Midbrain (tissue), 1 donor: ENCODE data around the gene KLHL28.

Source experiments
- DNase-seq: peaks from one replicate; lab custom pipeline; 2025; lab: John Stamatoyannopoulos, UW

KLHL28 gene, protein sequence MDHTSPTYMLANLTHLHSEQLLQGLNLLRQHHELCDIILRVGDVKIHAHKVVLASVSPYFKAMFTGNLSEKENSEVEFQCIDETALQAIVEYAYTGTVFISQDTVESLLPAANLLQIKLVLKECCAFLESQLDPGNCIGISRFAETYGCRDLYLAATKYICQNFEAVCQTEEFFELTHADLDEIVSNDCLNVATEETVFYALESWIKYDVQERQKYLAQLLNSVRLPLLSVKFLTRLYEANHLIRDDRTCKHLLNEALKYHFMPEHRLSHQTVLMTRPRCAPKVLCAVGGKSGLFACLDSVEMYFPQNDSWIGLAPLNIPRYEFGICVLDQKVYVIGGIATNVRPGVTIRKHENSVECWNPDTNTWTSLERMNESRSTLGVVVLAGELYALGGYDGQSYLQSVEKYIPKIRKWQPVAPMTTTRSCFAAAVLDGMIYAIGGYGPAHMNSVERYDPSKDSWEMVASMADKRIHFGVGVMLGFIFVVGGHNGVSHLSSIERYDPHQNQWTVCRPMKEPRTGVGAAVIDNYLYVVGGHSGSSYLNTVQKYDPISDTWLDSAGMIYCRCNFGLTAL

DNA sequence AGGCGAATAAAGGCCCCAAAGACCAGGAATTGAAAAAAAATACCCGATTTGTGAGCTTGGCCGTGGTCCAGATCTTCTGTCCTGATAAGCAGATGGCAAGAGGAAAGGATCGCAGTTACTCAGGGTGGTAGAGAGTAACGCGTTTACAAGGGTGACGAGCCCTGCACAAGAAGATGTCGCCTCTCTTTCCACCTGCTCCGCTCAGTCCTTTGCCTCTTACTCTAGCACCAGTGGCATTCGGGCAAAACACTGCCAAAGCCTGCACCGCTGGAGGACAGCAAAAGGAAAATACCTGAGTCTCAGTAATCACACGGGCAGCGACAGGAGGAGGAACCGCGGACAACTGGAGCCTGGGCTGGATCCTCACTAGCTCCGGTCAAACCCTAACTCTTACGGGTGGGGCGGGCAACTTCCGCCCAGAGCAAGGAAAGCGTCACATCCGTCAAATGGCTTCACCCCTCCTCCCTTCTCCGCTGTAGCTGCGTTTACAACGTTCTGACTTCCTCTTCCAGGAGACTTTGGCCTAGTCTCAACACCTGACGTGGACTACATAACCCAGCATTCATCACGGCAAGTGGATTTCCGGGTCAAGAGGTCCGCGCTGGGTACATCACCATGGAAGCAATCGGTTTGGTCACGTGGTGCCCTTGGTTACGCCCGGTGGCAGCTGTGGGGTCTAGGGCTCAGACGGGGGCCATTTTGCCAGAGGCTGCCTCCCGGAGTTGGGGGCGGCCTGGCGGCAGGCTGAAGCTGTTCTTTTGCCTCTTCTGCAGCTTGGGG lies at the start of gene KLHL28, which contains the start of gene TOGARAM1:
KLHL28 (minus strand) TSS at position 394 of the 780 bp plus-strand sequence. CDS start 16,019 bp downstream, outside the sequence.
TOGARAM1 (plus strand) TSS at position 637 of the 780 bp plus-strand sequence. CDS start 232 bp downstream, outside the sequence.
- peak; percentile 100 for DNase-seq

DNA sequence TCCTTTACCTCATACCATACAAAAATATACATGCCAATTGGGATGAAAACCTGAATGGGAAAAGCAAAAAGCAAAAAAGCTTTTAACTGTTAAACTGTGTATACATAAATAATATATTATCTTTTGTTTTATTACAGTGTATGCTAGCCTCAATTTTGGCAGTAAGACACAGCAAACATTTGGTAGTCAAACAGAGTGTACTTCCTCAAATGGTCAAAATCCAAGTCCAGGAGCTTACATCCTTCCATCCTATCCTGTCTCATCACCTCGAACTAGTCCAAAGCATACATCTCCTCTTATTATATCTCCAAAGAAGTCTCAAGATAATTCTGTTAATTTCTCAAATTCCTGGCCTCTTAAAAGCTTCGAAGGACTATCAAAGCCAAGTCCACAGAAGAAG lies 42.2 kb upstream of the KLHL28 start:
- no peak for DNase-seq

DNA sequence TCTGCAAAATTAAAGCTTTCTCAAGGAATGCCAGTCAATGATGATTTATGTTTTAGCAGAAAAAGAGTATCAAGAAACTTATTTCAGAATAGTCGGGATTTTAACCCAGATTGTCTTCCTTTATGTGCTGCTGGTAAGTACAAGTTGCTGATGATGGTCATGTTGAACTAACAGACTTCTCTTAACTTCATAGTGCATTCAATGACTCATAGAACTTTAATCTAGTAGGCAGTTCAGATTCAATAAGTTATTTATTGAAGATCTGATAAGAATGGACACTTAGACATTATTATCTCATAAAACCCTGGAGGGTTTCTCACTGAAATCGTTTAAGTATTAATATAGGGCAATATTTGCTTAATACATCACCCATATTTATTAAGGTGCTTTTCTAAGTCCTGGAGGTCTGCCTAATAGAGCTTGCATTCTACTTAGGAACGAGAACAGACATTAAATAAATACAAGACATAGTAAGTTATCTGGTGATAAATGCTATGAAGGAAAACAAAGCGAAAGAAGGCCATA lies 34.1 kb upstream of the KLHL28 start:
- DNase-seq = no peak

DNA sequence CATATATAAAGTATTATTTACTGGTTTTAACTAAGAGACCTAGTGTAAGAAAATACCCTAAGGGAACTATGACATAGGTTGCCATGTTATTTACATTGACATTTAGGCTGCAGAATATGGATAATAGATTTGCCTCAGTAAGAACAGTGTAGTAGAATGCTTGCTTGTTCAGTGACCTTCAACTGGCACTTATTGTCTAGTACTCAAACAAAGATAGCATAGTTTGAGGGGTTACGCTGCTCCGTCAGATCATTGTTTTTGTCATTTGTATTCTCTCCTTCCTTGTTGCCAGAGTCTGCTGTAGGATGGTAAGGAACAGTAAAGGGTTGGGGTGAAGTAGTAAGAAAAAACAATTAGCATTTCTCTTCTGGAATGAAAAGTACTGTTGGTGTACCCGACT lies 33.4 kb upstream of the KLHL28 start:
- peak; percentile 66 for DNase-seq

DNA sequence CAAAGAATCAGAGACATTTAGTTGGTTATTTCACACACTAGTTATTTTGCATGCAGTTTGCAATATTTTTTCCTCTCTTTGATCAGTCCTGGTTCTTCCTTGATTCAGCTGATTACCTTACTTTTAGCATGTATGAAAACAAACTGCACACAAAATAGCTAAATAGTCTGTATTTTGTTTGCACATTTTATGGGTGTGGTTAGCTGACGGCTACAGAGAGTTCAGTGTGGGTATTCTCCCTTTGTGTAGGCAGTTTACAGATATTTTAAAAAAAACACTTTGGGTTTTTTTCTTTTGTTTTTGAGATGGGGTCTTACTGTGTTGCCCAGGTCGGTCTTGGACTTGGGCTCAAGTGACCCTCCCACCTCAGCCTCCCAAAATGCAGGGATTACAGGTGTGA lies 28.8 kb upstream of the KLHL28 start:
- DNase-seq = no peak

DNA sequence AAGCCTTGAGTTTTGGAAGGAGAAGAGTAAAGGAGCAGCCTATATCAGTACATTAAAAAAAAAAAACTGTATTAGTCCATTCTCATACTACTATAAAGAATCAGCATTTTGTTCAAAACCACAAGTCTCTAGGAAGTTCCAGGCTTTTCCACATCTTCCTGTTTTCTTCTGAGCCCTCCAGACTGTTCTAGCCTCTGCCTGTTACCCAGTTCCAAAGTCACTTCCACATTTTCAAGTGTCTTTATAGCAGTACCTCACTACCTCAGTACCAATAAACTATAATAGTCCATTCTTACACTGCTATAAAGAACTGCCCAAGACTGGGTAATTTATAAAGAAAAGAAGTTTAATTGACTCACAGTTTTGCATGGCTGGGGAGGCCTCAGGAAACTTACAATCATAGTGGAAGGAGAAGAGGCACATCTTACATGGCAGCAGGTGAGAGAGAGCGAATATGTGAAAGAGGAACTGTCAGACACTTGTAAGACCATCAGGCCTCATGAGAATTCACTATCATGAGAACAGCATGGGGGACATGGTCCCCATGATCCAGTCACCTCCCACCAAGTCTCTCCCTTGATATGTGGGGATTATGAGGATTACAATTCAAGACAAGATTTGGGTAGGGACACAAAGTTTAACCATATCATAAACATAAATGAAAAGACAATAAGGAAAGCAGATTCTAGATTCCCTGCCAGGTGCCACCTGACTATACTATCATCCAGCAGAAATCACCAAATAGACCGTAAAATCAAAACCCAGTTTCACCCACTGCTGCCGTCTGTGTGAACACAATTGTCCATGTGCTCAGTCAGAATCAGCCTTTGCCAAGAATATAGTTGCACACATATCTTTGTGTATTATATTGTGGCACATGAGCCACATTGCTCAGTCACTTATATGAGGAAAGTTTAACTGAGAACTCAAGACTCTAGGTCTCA lies 28.0 kb upstream of the KLHL28 start:
- DNase-seq = no peak

DNA sequence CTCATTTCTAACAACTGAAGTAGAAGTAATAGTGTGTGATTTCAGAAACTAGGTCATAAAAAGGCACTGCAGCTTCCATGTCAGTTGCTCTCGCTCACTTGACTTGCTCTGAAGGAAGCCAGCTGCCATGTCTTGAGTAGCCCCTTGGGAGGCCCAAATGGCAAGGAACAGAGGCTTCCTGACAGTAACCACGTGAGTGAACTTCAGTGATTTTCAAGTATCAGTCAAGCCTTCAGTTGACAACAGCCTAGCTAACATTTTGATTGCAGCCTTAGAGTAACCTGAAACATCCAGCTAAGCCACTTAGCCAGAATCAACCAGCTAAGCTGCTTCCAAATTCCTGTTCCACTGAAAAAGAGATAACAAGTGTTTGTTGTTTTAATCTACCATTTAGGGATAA lies 26.9 kb upstream of the KLHL28 start:
- no peak for DNase-seq

DNA sequence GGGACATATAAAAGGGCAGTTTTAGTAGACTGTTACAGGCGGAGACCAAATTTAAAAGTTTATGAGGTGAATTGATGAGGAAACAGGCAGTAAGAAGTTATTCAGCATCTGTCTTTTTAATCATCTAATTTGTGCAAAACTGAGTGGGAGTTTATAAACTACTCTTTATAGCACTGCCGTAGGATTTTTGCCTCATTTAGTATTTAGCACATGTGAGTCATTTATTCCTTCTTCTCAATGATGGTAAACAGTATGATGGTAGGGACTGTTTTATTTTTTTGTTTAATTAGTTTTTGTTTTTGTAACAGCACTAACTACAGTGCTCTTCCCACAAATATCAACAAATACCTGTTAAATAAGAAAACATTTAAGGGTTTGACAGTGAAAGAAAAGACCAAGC lies 20.8 kb upstream of the KLHL28 start:
- DNase-seq = no peak

DNA sequence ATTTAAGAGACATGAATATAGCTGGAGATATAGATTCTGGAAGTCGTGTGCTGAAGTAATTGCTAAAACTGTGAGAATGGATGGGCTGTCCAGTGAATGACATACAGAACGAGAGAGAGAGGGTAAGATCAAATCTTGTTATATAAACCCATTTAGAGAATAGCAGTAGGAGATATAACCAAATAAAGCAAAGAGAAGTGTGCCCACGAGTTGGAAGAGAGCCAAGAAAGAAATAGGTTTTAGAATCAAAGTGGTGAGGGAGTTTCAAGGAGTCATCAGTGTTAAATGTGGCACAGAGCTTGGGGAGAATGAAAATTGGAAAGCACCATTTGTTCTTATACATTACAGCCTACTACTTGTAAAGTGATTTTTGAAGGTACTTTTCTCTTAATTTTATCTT lies 19.5 kb upstream of the KLHL28 start:
- DNase-seq = no peak

DNA sequence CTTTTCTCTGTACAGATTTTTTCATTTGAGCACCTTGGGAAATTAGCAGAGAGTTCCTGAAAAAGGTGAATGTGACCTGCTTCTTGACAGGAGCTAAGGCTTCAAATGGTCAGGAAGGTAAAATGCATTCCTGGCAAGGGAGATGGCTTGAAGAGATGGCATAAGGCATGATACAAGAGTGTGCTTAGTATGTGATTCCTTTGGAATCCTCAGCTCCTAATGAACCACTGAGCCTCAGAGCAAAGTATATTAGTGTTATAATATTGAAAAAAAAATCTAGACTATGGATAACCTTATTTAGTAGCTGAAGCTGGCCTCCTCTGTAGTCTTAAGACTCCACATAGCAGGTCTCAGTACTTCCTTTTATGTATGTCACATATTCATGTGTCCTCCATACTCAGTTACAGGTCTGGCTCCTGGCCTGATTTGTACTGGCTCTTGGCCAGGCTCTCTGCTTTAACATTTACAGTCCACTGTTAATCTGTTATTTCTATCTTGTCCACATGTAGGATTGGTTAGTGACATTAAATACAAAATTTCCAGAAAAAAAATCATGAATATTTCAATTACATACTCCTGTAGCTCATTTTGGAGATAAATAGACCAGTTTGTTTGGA lies 18.1 kb upstream of the KLHL28 start:
- no peak for DNase-seq

DNA sequence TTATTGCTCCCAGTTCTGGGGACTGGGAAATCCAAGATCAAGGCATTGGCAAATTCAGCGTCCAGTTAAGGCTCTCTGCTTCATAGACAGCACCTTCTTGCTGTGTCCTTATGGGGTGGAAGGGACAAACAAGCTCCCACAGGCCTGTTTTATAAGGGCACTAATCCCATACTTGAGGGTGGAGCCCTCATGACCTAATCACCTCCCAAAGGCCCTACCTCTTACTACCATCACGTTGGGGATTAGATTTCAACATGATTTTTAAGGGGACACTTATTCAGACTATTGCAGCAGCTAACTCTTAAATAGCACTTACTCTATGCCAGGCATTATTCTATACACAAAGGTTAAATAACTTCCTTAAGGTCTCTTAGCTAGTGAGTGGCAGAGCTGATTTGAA lies 17.5 kb upstream of the KLHL28 start:
- DNase-seq = no peak

DNA sequence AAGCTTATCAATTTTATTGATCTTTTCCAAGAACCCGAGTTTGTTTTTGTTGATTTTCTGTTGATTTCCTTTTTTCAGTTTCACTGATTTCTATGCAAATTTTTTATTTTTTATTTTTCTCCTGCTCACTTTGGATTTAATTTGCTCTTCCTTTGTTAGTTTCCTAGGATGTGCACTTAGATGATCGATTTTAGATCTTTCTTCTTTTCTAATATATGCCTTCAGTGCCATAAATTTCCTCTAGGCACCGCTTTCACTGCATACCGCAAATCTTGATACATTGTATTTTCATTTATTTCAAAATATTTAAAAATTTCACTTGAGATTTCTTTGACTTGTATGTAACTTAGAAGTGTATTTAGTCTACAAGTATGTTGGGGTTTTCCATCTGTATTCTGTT lies 9.7 kb upstream of the KLHL28 start:
- no peak for DNase-seq

DNA sequence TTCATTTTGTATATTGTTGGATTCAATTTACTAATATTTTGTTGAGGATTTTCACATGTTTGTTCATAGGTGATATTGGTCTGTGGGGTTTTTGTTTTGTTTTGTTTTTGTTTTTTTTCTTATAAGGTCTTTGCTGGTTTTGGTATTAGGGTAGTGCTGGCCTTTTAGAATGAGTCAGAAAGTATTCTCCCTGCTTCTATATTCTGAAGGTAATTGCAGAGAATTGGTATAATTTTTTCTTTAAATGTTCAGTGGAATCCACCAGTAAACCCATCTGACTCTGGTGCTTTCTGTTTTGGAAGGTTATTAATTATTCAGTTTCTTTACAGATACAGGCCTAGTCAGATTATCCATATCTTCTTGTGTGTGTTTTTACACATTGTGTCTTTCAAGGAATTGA lies 9.2 kb upstream of the KLHL28 start:
- no peak for DNase-seq

DNA sequence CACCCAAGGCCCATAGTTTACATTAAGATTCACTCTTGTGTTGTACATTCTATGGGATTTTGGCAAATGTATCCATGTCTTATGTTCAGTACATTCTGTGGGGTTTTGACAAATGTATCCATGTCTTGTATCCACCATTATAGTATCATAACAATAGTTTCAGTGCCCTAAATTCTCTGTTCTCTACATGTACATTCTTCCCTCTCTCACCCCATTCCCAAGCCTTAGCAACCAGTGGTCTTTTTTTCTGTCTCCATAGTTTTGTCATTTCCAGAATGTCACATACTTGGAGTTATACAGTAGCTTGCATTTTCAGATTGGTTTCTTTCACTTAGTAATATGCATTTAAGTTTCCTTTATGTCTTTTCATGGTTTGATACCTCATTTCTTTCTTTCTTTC lies 7.0 kb upstream of the KLHL28 start:
- DNase-seq = no peak

DNA sequence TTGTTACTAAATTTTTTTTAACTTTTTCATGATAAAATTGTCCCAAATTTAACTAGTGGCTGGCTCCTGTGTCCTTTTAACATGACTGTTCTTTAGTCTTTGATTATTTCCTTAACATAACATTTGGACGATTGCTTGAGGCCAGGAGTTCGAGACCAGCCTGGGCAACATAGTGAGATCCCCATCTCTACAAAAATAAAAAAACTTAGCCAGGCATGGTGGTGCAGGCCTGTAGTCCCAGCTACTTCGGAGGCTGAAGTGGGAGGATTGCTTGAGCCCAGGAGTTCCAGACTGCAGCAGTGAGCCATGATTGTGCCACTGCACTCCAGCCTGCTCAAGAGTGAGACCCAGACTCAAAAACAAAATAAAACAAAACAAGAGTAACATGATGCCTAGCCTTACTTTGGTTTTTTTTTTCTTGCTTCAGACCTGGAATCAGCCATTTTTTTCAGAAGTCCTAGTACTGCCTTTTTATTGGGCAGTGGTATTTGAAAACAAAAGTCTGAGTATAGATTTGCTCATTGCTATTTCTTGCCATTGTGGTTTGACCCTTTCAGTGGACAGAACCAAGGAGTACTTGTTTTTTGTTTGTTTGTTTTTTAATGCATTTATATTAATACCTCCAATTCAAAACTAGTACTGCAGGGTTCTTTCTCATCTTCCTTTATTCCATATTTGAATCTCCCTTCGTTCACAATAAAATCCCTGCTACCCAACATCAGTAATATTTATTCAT lies 5.0 kb upstream of the KLHL28 start:
- DNase-seq = no peak

DNA sequence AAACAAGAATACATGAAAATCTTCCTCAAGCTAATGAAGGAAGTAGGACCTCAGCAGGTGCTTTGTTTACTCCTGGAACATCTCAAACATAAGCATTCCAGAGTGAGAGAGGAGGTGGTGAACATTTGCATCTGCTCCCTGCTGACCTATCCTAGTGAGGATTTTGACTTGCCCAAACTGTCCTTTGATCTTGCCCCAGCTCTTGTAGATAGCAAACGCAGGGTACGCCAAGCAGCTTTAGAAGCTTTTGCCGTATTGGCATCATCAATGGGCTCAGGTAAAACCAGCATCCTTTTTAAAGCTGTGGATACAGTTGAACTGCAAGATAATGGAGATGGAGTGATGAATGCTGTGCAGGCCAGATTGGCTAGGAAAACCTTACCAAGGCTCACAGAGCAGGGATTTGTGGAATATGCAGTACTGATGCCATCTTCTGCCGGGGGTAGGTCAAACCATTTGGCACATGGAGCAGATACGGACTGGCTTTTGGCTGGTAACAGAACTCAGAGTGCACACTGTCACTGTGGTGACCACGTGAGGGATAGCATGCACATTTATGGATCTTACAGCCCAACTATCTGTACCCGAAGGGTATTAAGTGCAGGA lies 2.1 kb upstream of the KLHL28 start:
- peak; percentile 52 for DNase-seq

DNA sequence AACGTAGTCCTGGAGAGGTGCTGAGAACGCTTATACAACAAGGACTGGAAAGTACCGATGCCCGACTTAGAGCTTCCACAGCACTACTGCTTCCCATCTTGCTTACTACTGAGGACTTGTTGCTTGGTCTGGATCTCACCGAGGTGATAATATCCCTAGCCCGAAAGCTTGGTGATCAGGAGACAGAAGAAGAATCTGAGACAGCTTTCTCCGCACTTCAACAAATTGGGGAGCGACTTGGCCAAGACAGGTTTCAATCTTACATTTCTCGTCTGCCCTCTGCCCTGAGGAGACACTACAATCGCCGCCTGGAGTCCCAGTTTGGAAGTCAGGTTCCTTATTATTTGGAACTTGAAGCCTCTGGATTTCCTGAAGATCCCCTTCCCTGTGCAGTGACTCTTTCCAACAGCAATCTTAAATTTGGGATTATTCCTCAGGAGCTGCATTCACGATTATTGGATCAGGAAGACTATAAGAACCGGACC lies 1.3 kb upstream of the KLHL28 start:
- DNase-seq = no peak

DNA sequence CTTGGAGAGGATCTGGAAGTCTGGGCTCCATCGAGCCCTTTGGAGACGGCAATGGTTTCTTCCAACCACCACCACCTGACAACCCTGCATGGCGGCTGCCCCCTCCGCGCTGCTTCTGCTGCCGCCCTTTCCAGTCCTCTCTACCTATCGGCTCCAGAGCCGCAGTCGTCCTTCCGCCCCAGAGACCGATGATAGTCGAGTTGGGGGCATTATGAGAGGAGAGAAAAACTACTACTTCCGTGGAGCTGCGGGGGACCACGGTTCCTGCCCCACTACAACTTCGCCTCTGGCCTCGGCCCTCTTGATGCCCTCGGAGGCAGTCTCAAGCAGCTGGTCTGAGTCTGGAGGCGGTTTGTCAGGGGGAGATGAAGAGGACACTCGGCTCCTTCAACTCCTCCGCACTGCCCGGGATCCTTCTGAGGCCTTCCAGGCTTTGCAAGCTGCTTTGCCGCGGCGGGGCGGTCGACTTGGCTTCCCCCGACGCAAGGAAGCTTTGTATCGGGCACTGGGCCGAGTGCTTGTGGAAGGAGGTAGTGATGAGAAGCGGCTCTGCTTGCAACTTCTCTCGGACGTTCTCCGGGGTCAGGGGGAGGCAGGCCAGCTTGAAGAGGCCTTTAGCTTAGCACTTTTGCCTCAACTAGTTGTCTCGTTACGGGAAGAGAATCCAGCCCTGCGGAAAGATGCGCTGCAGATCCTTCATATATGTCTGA lies 742 bp upstream of the KLHL28 start:
- DNase-seq = peak; percentile 65

DNA sequence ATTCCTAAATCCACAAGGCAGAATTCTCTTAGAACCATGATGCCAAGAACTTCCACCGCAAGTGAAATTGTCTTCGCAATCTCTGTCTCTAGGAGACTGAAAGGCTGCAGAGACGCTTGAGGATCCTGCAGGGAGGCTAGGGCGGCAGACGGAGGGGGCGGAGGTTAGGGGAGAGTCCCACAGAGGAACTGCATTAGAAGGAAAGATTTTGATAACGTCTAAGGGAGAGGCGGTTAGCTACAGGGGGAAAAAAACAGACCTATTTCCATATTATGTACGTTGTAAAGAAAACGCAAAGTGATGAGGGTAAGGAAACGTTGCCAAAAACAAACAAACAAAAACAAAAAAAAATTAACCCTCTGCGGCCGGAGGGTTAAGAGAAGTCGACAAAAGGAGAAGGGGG lies 595 bp downstream of the KLHL28 start:
- DNase-seq = peak; percentile 57
